Measurements from ENCODE around the gene PTK7. TPM values are rescaled to one million over a fixed set of nuclear protein-coding genes. Genes with fewer than 3 reads are reported as not detected.

The PTK7 gene
- total and polyA plus RNA-seq, 7 donors: 0.17 to 1.6 (median 0.67) TPM

DNA sequence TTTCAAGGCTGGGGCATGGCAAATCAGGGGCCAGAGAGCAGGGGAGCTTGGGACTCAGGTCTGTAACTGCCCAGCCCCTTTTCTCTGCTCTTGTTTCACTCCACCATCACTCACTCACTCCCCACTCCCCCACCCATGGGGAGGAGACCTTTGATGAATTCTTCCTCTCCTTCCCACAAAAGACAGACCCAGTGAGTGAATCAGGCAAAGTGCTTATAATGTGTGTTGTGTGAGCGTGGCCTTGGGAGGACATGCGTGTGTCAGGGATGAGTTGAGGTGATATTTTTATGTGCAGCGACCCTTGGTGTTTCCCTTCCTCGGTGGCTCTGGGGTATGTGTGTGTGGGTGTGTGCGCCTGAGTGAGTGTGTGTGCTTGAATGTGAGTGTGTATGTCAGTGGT, 104.9 kb downstream of the PTK7 start:
- ATAC-seq (no peak), DNase-seq (no peak)
- WGBS, 3 donors: 64 to 67% (median 65%) methylated on average over 5 of the region's 5 CpGs
- intact Hi-C loops (cut with DNase I): no loop called here
- TF ChIP-seq, protein P1, sequence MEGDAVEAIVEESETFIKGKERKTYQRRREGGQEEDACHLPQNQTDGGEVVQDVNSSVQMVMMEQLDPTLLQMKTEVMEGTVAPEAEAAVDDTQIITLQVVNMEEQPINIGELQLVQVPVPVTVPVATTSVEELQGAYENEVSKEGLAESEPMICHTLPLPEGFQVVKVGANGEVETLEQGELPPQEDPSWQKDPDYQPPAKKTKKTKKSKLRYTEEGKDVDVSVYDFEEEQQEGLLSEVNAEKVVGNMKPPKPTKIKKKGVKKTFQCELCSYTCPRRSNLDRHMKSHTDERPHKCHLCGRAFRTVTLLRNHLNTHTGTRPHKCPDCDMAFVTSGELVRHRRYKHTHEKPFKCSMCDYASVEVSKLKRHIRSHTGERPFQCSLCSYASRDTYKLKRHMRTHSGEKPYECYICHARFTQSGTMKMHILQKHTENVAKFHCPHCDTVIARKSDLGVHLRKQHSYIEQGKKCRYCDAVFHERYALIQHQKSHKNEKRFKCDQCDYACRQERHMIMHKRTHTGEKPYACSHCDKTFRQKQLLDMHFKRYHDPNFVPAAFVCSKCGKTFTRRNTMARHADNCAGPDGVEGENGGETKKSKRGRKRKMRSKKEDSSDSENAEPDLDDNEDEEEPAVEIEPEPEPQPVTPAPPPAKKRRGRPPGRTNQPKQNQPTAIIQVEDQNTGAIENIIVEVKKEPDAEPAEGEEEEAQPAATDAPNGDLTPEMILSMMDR (IDR thresholded peaks at IDR 0.05): no peak
- H3K36me3 ChIP-seq (ENCODE audit: insufficient read depth in 1 of 2, low read depth in 1 of 2): peaks cover 11 to 63% of the 10 kb centered on the region in 2 donors
- H3K4me3 ChIP-seq: no peak overlapping the region
- peaks cover 20% of the 10 kb centered on the region for H3K4me1 ChIP-seq
- H3K27me3 ChIP-seq (ENCODE audit: insufficient read depth in 3 of 3, low read length in 2 of 3): no peaks in the 10 kb centered on the region
- peak overlapping the region; percentile 83 for H3K27ac ChIP-seq
- H3K9me3 ChIP-seq: no peaks in the 10 kb centered on the region

DNA sequence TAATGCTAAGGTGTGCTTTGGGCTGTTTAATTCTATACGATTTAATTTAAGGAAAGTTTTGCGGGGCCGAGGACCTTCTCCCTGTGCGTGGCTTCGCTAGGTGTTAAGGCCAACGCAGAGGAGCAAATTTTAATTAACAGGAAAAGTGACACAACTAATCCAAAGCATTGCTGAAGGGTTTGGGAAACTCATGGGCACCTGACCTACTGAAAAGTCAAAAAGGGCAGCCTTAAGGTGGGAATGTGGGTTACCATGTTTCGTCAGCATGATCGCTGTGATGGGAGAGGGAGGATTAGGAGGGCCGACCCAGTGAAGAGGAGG, 105.5 kb downstream of the PTK7 start:
- Histone ChIP-seq H3K27ac (peak overlapping the region; percentile 83), H3K4me3 (peak overlapping the region; percentile 79), H3K4me1 (peaks cover 16% of the 10 kb centered on the region), H3K9me3 (no peaks in the 10 kb centered on the region), H3K36me3 (ENCODE audit: insufficient read depth in 1 of 2, low read depth in 1 of 2) (peaks cover 11 to 63% of the 10 kb centered on the region in 2 donors), H3K27me3 (ENCODE audit: insufficient read depth in 3 of 3, low read length in 2 of 3) (no peaks in the 10 kb centered on the region)
- 36 to 41% (median 39%) methylated on average over 9 of the region's 9 CpGs for WGBS, 3 donors
- TF ChIP-seq, protein P1 (IDR thresholded peaks at IDR 0.05): no peak
- ATAC-seq: peak in 1 of 4 donors; percentile 1
- intact Hi-C loops (cut with DNase I): no loop called here
- no peak for DNase-seq

DNA sequence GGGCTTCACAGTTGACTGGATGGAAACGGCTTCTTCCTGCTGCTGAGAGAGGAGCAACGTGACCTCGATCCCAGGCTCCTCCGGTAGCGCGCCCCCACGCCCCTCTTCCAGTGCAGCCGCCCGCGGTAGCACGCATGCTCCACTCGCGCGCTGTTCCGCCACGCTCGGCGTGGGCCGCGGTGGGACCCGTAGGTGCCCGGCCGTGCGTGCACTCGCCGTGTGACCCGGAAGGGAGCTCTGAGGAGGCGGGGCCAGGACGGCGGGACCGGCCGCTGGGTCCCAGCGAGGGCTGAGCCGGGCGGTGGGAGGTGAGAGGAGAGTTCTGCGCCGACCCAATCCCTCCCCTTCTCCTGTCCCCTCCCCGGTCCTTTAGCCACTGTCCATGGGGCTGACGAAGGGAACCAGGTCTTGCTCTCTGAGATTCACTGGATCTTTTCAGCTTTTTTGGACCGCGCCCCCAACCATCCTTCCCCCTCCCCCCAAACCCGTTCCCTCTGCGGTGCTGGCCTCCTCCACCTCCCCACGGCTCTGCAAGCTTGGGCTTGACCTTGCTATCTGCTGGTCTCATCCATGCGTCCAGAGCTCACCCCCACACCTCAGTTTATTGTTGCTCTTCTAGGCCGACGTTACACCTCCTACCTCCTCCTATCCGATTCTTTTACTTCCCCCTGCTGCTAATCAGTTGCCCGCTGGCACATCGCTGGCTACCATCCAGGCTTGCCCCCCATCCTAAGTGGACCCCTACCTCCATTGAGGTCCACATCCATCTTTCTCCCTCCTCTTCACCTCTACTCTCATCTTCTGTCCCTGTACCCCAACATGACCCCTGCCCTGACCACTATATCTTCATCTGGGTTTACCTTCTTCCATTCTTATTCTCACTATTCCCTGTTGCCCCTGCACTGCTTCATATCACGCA, 106.1 kb downstream of the PTK7 start, which contains the start of gene CUL9:
Gene CUL9, plus strand, starts transcription at position 255 of the 919 bp plus-strand sequence. CDS start 2,115 bp downstream, outside the sequence.
- intact Hi-C loops (cut with DNase I): no loop called here

DNA sequence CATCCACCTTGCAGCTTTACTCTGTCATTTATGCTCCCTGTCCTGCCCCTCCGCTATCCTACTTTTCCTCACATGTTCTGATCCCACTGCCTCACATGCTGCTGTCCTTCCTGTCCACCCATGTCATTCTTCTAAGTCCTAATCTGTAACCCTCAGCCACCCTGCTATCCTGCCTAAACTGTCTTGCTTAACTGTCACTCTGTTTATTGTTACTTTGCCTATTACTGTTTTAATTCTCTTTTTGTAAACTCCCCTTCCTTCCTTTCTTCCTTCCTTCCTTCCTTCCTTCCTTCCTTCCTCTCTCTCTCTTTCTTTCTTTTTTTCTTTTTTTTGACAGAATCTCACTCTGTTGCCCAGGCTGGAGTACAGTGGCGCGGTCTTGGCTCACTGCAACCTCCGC, 107.3 kb downstream of the PTK7 start:
- TF ChIP-seq, protein P1 (IDR thresholded peaks at IDR 0.05): no peak
- intact Hi-C loops (cut with DNase I): no loop called here
- H3K27me3 ChIP-seq (ENCODE audit: insufficient read depth in 3 of 3, low read length in 2 of 3): no peaks in the 10 kb centered on the region
- ATAC-seq (no peak), DNase-seq (no peak)
- WGBS, 3 donors: 89 to 94% (median 92%) methylated on average over 4 of the region's 4 CpGs
- H3K4me3 ChIP-seq: peak overlapping the region; percentile 79
- no peaks in the 10 kb centered on the region for H3K9me3 ChIP-seq
- peaks cover 16% of the 10 kb centered on the region for H3K4me1 ChIP-seq
- peaks cover 11 to 63% of the 10 kb centered on the region in 2 donors for H3K36me3 ChIP-seq (ENCODE audit: insufficient read depth in 1 of 2, low read depth in 1 of 2)
- H3K27ac ChIP-seq: peak overlapping the region; percentile 83

More for the DNA sequence above, 106.1 kb downstream of the PTK7 start, which contains the start of gene CUL9:
- TF ChIP-seq, protein P1 (IDR thresholded peaks at IDR 0.05): no peak
- H3K27ac ChIP-seq: peak within 1 kb of the TSS; percentile 83
- H3K9me3 ChIP-seq: no peaks in the 10 kb centered on the region
- H3K4me3 ChIP-seq: peak within 1 kb of the TSS; percentile 79
- peaks cover 11 to 63% of the 10 kb centered on the region in 2 donors for H3K36me3 ChIP-seq (ENCODE audit: insufficient read depth in 1 of 2, low read depth in 1 of 2)
- peaks cover 16% of the 10 kb centered on the region for H3K4me1 ChIP-seq
- H3K27me3 ChIP-seq (ENCODE audit: insufficient read depth in 3 of 3, low read length in 2 of 3): no peaks in the 10 kb centered on the region
- 1 to 2% (median 1%) methylated on average over 40 to 51 of the region's 51 CpGs for WGBS, 3 donors
- peak; percentile 91 to 94 for DNase-seq
- peak; percentile 98 to 100 (median 98) for ATAC-seq

All from psoas muscle (tissue), 8 donors.